SK-N-SH (cell line): ENCODE results near the gene ULK3. TPM values are rescaled to one million over a fixed set of nuclear protein-coding genes. Genes with fewer than 3 reads are reported as not detected.

Experiments
- CTCF ChIA-PET: fragments of 300-600, 350-600 bp; formaldehyde crosslinking; extraction: SDS; loops from one replicate; lab custom pipeline; 2021; lab: Yijun Ruan, JAX
- POLR2A ChIA-PET: fragments of 350-600 bp; sonication (Branson Sonifier 250); formaldehyde crosslinking; extraction: SDS; loops from one replicate; lab custom pipeline; 2020; ENCODE audit warnings: antibody characterized with exemption, inconsistent platforms; lab: Yijun Ruan, JAX
- DNase-seq: peaks from one replicate; pipeline ENCODE4 v3.0.0; 2012
- H2AFZ ChIP-seq: fragments of 200-600 bp; sonication (generic); 2 replicates; pipeline ENCODE4 v1.8.1; 2016; ENCODE audit warnings: antibody characterized with exemption, mild to moderate bottlenecking, low read depth
- H3F3A ChIP-seq: fragments of 200-600 bp; sonication (generic); replicated peaks from 2 replicates; pipeline ENCODE3; 2016; ENCODE audit warnings: antibody characterized with exemption, mild to moderate bottlenecking; ENCODE audit not compliant: insufficient read depth
- H3K27ac ChIP-seq, 2 experiments: fragments of 200-500 bp in 1 of 2; fragments of 200-600 bp in 1 of 2; sonication (Bioruptor generic) in 1 of 2; sonication (generic), shearing (Covaris generic) in 1 of 2; 2 replicates each; pipeline versions ENCODE4 v1.5.1 to v1.6.1; 2014 to 2016; ENCODE audit warnings: low read depth in 2 of 2, inconsistent platforms in 1 of 2, low read length in 1 of 2, mild to moderate bottlenecking in 1 of 2, mixed read lengths in 1 of 2
- H3K27me3 ChIP-seq: fragments of 200-600 bp; sonication (generic), shearing (Covaris generic); 2 replicates; pipeline ENCODE4 v1.6.1; 2016; ENCODE audit warnings: mixed run types; ENCODE audit not compliant: insufficient read depth
- H3K36me3 ChIP-seq, 2 experiments: fragments of 200-500 bp in 1 of 2; fragments of 200-600 bp in 1 of 2; sonication (Bioruptor generic) in 1 of 2; sonication (generic) in 1 of 2; replicated peaks in 1 of 2; 2 replicates each; pipeline versions ENCODE3 to v1.5.1; 2014 to 2016; ENCODE audit warnings: low read length in 1 of 2, mild to moderate bottlenecking in 1 of 2; ENCODE audit not compliant: insufficient read depth in 2 of 2, control insufficient read depth in 1 of 2
- H3K4me1 ChIP-seq, 2 experiments: fragments of 200-500 bp in 1 of 2; fragments of 200-600 bp in 1 of 2; sonication (Bioruptor generic) in 1 of 2; sonication (generic), shearing (Covaris generic) in 1 of 2; 2 replicates each; pipeline versions ENCODE4 v1.5.1 to v1.6.1; 2014 to 2016; ENCODE audit warnings: low read depth in 1 of 2, low read length in 1 of 2, mixed run types in 1 of 2; ENCODE audit not compliant: insufficient read depth in 2 of 2, control insufficient read depth in 1 of 2
- H3K4me2 ChIP-seq: fragments of 200-600 bp; sonication (generic), shearing (Covaris generic); 2 replicates; pipeline ENCODE4 v1.6.1; 2017; ENCODE audit warnings: mixed run types
- H3K4me3 ChIP-seq, 2 experiments: fragments of 200-500 bp in 1 of 2; fragments of 200-600 bp in 1 of 2; sonication (Bioruptor generic) in 1 of 2; sonication (generic), shearing (Covaris generic) in 1 of 2; 2 replicates each; pipeline versions ENCODE4 v1.5.1 to v1.8.1; 2014 to 2016; ENCODE audit warnings: low read depth in 2 of 2, inconsistent platforms in 1 of 2, low read length in 1 of 2, mild to moderate bottlenecking in 1 of 2, mixed read lengths in 1 of 2, moderate library complexity in 1 of 2
- H3K79me2 ChIP-seq: fragments of 200-600 bp; sonication (generic); 2 replicates; pipeline ENCODE4 v1.8.1; 2017; ENCODE audit warnings: mild to moderate bottlenecking; ENCODE audit not compliant: insufficient read depth
- H3K9ac ChIP-seq: fragments of 200-600 bp; sonication (generic); 2 replicates; pipeline ENCODE4 v1.6.1; 2017; ENCODE audit warnings: mixed run types
- H3K9me2 ChIP-seq: fragments of 200-600 bp; sonication (generic); 2 replicates; pipeline ENCODE4 v1.6.1; 2017; ENCODE audit warnings: mixed run types
- H3K9me3 ChIP-seq: fragments of 200-600 bp; sonication (generic); 2 replicates; pipeline ENCODE4 v1.6.1; 2017; ENCODE audit warnings: mixed run types, mild to moderate bottlenecking, moderate library complexity
- H4K20me1 ChIP-seq: fragments of 200-600 bp; sonication (generic); 2 replicates; pipeline ENCODE4 v1.6.1; 2017; ENCODE audit warnings: mild to moderate bottlenecking, mixed run types; ENCODE audit not compliant: insufficient read depth
- ELF1 ChIP-seq: IDR thresholded peaks from 2 replicates; pipeline ENCODE4 v1.4.0; 2012
- GABPA ChIP-seq: IDR thresholded peaks from 2 replicates; pipeline ENCODE4 v1.4.0; 2012; ENCODE audit warnings: low read depth, mild to moderate bottlenecking
- GATA2 ChIP-seq: sonication (generic); formaldehyde crosslinking; IDR thresholded peaks from 2 replicates; pipeline ENCODE4 v1.5.0; 2020; ENCODE audit warnings: mild to moderate bottlenecking, missing genetic modification reagents
- JUND ChIP-seq: IDR thresholded peaks from 2 replicates; pipeline ENCODE4 v1.4.0; 2012
- MXI1 ChIP-seq: IDR thresholded peaks from 2 replicates; pipeline ENCODE4 v1.6.1; 2012; ENCODE audit warnings: mild to moderate bottlenecking, low read depth, low read length, improper control_type of control experiment
- PBX3 ChIP-seq: IDR thresholded peaks from 2 replicates; pipeline ENCODE4; 2012
- RCOR1 ChIP-seq: fragments of 150-350 bp; IDR thresholded peaks from 2 replicates; pipeline ENCODE4 v1.6.1; 2017; ENCODE audit warnings: antibody characterized with exemption, low read length
- SIN3A ChIP-seq: IDR thresholded peaks from 2 replicates; pipeline ENCODE4 v1.6.1; 2012; ENCODE audit warnings: low read depth, mild to moderate bottlenecking, low read length, moderate library complexity, borderline replicate concordance
- USF1 ChIP-seq: IDR thresholded peaks from 2 replicates; pipeline ENCODE4 v1.4.0; 2012; ENCODE audit warnings: low read depth, borderline replicate concordance
- USF2 ChIP-seq: fragments of 150-350 bp; IDR thresholded peaks from 2 replicates; pipeline ENCODE4 v1.6.1; 2017; ENCODE audit warnings: antibody characterized with exemption, low read length, low read depth, borderline replicate concordance
- YY1 ChIP-seq: IDR thresholded peaks from 2 replicates; pipeline ENCODE4 v1.4.0; 2012; ENCODE audit warnings: low read depth, mild to moderate bottlenecking
- WGBS: methylation state at CpG from one replicate; pipeline ENCODE4 v1.1.6; 2017; ENCODE audit warnings: low lambda C conversion rate; 5-methylcytosine and 5-hydroxymethylcytosine counted together
- polyA plus RNA-seq, 3 experiments: library from polyadenylated mRNA; depleted of rRNA; stranded (reverse); fragments of >200 nt; gene quantifications; 2 replicates each; pipeline ENCODE4 v1.2.3, GENCODE V29; 2012
- TF ChIP-seq, protein P1 (sequence below): fragments of 200-600 bp; sonication (generic); IDR thresholded peaks from 2 replicates; pipeline ENCODE4 v1.6.1; 2017; ENCODE audit warnings: antibody characterized with exemption, mild to moderate bottlenecking, moderate library complexity

Gene ULK3
- polyA plus RNA-seq, 1 of the 3 experiments (the other 2 are of a cell fraction), result 41.3 TPM

- H3K27ac ChIP-seq, result no peak overlapping the region
- H3K9me2 ChIP-seq, result no peaks in the 10 kb centered on the region
- no peaks in the 10 kb centered on the region for H3K27me3 ChIP-seq
- DNase-seq, result no peak
- H3K4me1 ChIP-seq, result no peaks in the 10 kb centered on the region
- peaks cover 3% of the 10 kb centered on the region; the same call in 1 of the 2 replicates for H3K79me2 ChIP-seq
- 96% methylated on average over 3 of the region's 4 CpGs for WGBS
- H3F3A ChIP-seq, result no peaks in the 10 kb centered on the region
- no peak for TF ChIP-seq RCOR1
- no peak for TF ChIP-seq SIN3A
- no peak for TF ChIP-seq USF2
- no peaks in the 10 kb centered on the region for H4K20me1 ChIP-seq
- ChIA-PET POLR2A (no interaction called here), CTCF (interaction anchor here (1.0 kb wide), 1 partner anchor 52 kb away, joined by 3 read pairs; no protein-coding TSS in a partner anchor)
- no peak overlapping the region for H3K4me2 ChIP-seq
- H3K9me3 ChIP-seq, result no peaks in the 10 kb centered on the region
- H3K9ac ChIP-seq, result no peak overlapping the region
- no peak overlapping the region for H3K4me3 ChIP-seq
- H2AFZ ChIP-seq, result no peak overlapping the region
- peaks cover 0 to 61% of the 10 kb centered on the region in 2 experiments for H3K36me3 ChIP-seq
Observed at GRCh38 chr15:74850393-74850792, 7.4 kb upstream of the ULK3 start.

GRCh38 chr15:74847432-74847831, 4.5 kb upstream of the ULK3 start:
- H4K20me1 ChIP-seq, result no peaks in the 10 kb centered on the region
- no peaks in the 10 kb centered on the region for H3K9me2 ChIP-seq
- no peaks in the 10 kb centered on the region for H3K79me2 ChIP-seq
- ChIA-PET CTCF (interaction anchor here (3.7 kb wide), 1 partner anchor 78 kb away, joined by 17 read pairs; no protein-coding TSS in a partner anchor), POLR2A (no interaction called here)
- H3K36me3 ChIP-seq, result peaks cover 0 to 54% of the 10 kb centered on the region in 2 experiments
- H3K9ac ChIP-seq, result no peak overlapping the region
- TF ChIP-seq, protein P1, sequence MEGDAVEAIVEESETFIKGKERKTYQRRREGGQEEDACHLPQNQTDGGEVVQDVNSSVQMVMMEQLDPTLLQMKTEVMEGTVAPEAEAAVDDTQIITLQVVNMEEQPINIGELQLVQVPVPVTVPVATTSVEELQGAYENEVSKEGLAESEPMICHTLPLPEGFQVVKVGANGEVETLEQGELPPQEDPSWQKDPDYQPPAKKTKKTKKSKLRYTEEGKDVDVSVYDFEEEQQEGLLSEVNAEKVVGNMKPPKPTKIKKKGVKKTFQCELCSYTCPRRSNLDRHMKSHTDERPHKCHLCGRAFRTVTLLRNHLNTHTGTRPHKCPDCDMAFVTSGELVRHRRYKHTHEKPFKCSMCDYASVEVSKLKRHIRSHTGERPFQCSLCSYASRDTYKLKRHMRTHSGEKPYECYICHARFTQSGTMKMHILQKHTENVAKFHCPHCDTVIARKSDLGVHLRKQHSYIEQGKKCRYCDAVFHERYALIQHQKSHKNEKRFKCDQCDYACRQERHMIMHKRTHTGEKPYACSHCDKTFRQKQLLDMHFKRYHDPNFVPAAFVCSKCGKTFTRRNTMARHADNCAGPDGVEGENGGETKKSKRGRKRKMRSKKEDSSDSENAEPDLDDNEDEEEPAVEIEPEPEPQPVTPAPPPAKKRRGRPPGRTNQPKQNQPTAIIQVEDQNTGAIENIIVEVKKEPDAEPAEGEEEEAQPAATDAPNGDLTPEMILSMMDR, result no peak
- TF ChIP-seq USF1, result no peak
- TF ChIP-seq ELF1, result no peak
- TF ChIP-seq SIN3A, result no peak
- TF ChIP-seq MXI1, result no peak
- TF ChIP-seq GABPA, result no peak
- no peak for TF ChIP-seq JUND
- TF ChIP-seq GATA2 (CRISPR knock-in tag), result no peak
- TF ChIP-seq PBX3, result no peak
- TF ChIP-seq YY1, result no peak
- 86% methylated on average over 3 of the region's 3 CpGs for WGBS
- no peak overlapping the region for H2AFZ ChIP-seq
- no peak overlapping the region for H3K4me2 ChIP-seq
- no peaks in the 10 kb centered on the region for H3F3A ChIP-seq
- H3K27ac ChIP-seq, result no peak overlapping the region
- no peak for DNase-seq
- no peaks in the 10 kb centered on the region for H3K9me3 ChIP-seq
- no peaks in the 10 kb centered on the region for H3K27me3 ChIP-seq
- peaks cover 0 to 14% of the 10 kb centered on the region in 2 experiments; a peak in 1 of 4 replicates for H3K4me1 ChIP-seq
- H3K4me3 ChIP-seq, result no peak overlapping the region
